HCT116 (cell line): ENCODE data around the gene SARM1. TPM values are rescaled to one million over a fixed set of nuclear protein-coding genes. Genes with fewer than 3 reads are reported as not detected.

ENCODE experiments used
- ATAC-seq: fragments of 200-7000 bp; cut with Tn5 transposase; 2 replicates; pipeline ENCODE4 v1.9.1; 2020; ENCODE audit warnings: mild to moderate bottlenecking, moderate library complexity
- BruUV-seq: library from RNA; stranded (reverse); fragments of 400-500 nt; replicated peaks from 2 replicates; lab custom pipeline; 2021; lab: Mats Ljungman, UMichigan
- CTCF ChIA-PET: fragments of 300-600 bp; sonication (Branson Sonifier 250); formaldehyde crosslinking; loops from one replicate; lab custom pipeline; 2021; ENCODE audit warnings: antibody characterized with exemption; lab: Charles Lee
- POLR2A ChIA-PET: fragments of 300-600, 350-600 bp; sonication (Branson Sonifier 250); formaldehyde crosslinking; loops from one replicate; lab custom pipeline; 2021; ENCODE audit warnings: antibody characterized with exemption; lab: Charles Lee
- RAD21 ChIA-PET, 2 experiments: fragments of 300-600 bp; sonication (Branson Sonifier 250); formaldehyde crosslinking; loops; one replicate each; lab custom pipeline; 2023; ENCODE audit warnings: low total read pairs in 2 of 2; ENCODE audit not compliant: uncharacterized antibody in 2 of 2, unreplicated experiment in 2 of 2, low non-redundant PET in 1 of 2; lab: Charles Lee
- DNase-seq: peaks from one replicate; pipeline ENCODE4 v3.0.0-alpha.2; 2010; ENCODE audit warnings: low read depth, low spot score
- H2AFZ ChIP-seq: fragments of 200-600 bp; shearing (Covaris generic), sonication (generic); 2 replicates; pipeline ENCODE4 v1.6.1; 2017; ENCODE audit warnings: low read depth, mixed run types, mixed read lengths, antibody characterized with exemption, low read length; ENCODE audit not compliant: poor library complexity, severe bottlenecking
- H3K27ac ChIP-seq: 2 replicates; pipeline ENCODE4 v1.5.1; 2012; ENCODE audit warnings: low read depth, low read length
- H3K27me3 ChIP-seq: fragments of 200-600 bp; sonication (generic); 2 replicates; pipeline ENCODE4 v1.6.1; 2016; ENCODE audit warnings: mixed run types, low read length, mixed read lengths; ENCODE audit not compliant: insufficient read depth
- H3K36me3 ChIP-seq, 2 experiments: fragments of 200-500 bp in 1 of 2; fragments of 200-600 bp in 1 of 2; sonication (Bioruptor generic) in 1 of 2; sonication (generic) in 1 of 2; 2 replicates each; pipeline versions ENCODE4 v1.5.1 to v1.6.1; 2014 to 2016; ENCODE audit warnings: low read length in 2 of 2, inconsistent platforms in 1 of 2, mixed read lengths in 1 of 2, mixed run types in 1 of 2; ENCODE audit not compliant: insufficient read depth in 2 of 2, control insufficient read depth in 1 of 2
- H3K4me1 ChIP-seq, 2 experiments: fragments of 200-600 bp in 1 of 2; sonication (generic) in 1 of 2; 2 replicates each; pipeline versions ENCODE4 v1.5.1 to v1.6.1; 2012 to 2017; ENCODE audit warnings: low read length in 2 of 2, inconsistent platforms in 1 of 2, mild to moderate bottlenecking in 1 of 2, mixed read lengths in 1 of 2, mixed run types in 1 of 2, moderate library complexity in 1 of 2; ENCODE audit not compliant: insufficient read depth in 2 of 2, control insufficient read depth in 1 of 2
- H3K4me2 ChIP-seq: fragments of 200-600 bp; sonication (generic); 2 replicates; pipeline ENCODE4 v1.6.1; 2017; ENCODE audit warnings: mixed run types, low read length, mixed read lengths
- H3K4me3 ChIP-seq, 2 experiments: fragments of 200-600 bp in 1 of 2; sonication (generic) in 1 of 2; replicated peaks in 1 of 2; 2 replicates each; pipeline ENCODE4 v1.5.1; 2011 to 2016; ENCODE audit warnings: low read length in 2 of 2, control low read depth in 1 of 2, low read depth in 1 of 2, mild to moderate bottlenecking in 1 of 2, mixed read lengths in 1 of 2, mixed run types in 1 of 2
- H3K79me2 ChIP-seq: fragments of 200-600 bp; sonication (generic); 2 replicates; pipeline ENCODE4 v1.6.1; 2017; ENCODE audit warnings: mild to moderate bottlenecking, mixed run types, low read length, moderate library complexity, mixed read lengths; ENCODE audit not compliant: insufficient read depth
- H3K9ac ChIP-seq: fragments of 200-600 bp; sonication (generic); 2 replicates; pipeline ENCODE4 v1.6.1; 2016; ENCODE audit warnings: low read length, mixed read lengths
- H3K9me2 ChIP-seq: fragments of 200-600 bp; sonication (generic), shearing (Covaris generic); 2 replicates; pipeline ENCODE4 v1.6.1; 2017; ENCODE audit warnings: mixed run types, mild to moderate bottlenecking, moderate library complexity; ENCODE audit not compliant: insufficient read depth
- H3K9me3 ChIP-seq, 2 experiments: fragments of 200-500 bp in 1 of 2; fragments of 200-600 bp in 1 of 2; sonication (Bioruptor generic) in 1 of 2; sonication (generic) in 1 of 2; 2 replicates each; pipeline ENCODE4 v1.6.1; 2014 to 2017; ENCODE audit warnings: low read length in 2 of 2, mixed read lengths in 2 of 2, inconsistent platforms in 1 of 2, low read depth in 1 of 2, mild to moderate bottlenecking in 1 of 2, mixed run types in 1 of 2, moderate library complexity in 1 of 2; ENCODE audit not compliant: control insufficient read depth in 1 of 2, insufficient read depth in 1 of 2
- H4K20me1 ChIP-seq: fragments of 200-600 bp; sonication (generic), shearing (Covaris generic); 2 replicates; pipeline ENCODE4 v1.6.1; 2017; ENCODE audit warnings: mixed run types, mild to moderate bottlenecking, moderate library complexity; ENCODE audit not compliant: insufficient read depth
- CBX3 ChIP-seq: IDR thresholded peaks from 2 replicates; pipeline ENCODE4 v1.6.1; 2012; ENCODE audit warnings: low read depth
- ELF1 ChIP-seq: IDR thresholded peaks from 2 replicates; pipeline ENCODE4 v1.6.1; 2012; ENCODE audit warnings: low read depth, borderline replicate concordance
- EZH2 ChIP-seq: fragments of 200-600 bp; sonication (generic); IDR thresholded peaks from 2 replicates; pipeline ENCODE4 v1.6.1; 2017; ENCODE audit warnings: antibody characterized with exemption, mixed run types
- EZH2phosphoT487 ChIP-seq: fragments of 200-600 bp; IDR thresholded peaks from 2 replicates; pipeline ENCODE4 v1.6.1; 2018; ENCODE audit warnings: antibody characterized with exemption, borderline replicate concordance
- FOSL1 ChIP-seq: IDR thresholded peaks from 2 replicates; pipeline ENCODE4 v1.6.1; 2012; ENCODE audit warnings: low read depth
- POLR2A ChIP-seq: IDR thresholded peaks from 2 replicates; pipeline ENCODE4 v1.7.0; 2011; ENCODE audit warnings: borderline replicate concordance; ENCODE audit not compliant: insufficient read depth, insufficient read length; ENCODE audit errors: extremely low read depth
- POLR2AphosphoS5 ChIP-seq: IDR thresholded peaks from 2 replicates; pipeline ENCODE4 v1.6.1; 2011; ENCODE audit warnings: mild to moderate bottlenecking, low read depth, low read length, moderate library complexity
- RAD21 ChIP-seq: IDR thresholded peaks from 2 replicates; pipeline ENCODE4 v1.6.1; 2012; ENCODE audit warnings: low read depth, mild to moderate bottlenecking
- SIN3A ChIP-seq: IDR thresholded peaks from 2 replicates; pipeline ENCODE4 v1.6.1; 2012; ENCODE audit warnings: low read depth
- SRF ChIP-seq: IDR thresholded peaks from 2 replicates; pipeline ENCODE4 v1.6.1; 2012; ENCODE audit warnings: low read depth
- TCF7L2 ChIP-seq: IDR thresholded peaks from 2 replicates; pipeline ENCODE4 v1.7.0; 2011; ENCODE audit warnings: borderline replicate concordance, inconsistent platforms; ENCODE audit not compliant: insufficient read depth, insufficient read length; ENCODE audit errors: extremely low read depth
- YY1 ChIP-seq: IDR thresholded peaks from 2 replicates; pipeline ENCODE4 v1.6.1; 2011; ENCODE audit warnings: low read length, low read depth, moderate library complexity, mild to moderate bottlenecking; ENCODE audit not compliant: insufficient replicate concordance; ENCODE audit errors: extremely low read depth
- intact Hi-C: fragments of 100-400 bp; cut with micrococcal nuclease; formaldehyde crosslinking; loops from 2 replicates; pipeline ENCODE4 v1.10.0; 2022
- total RNA-seq: library from RNA; stranded (reverse); gene quantifications from one replicate; pipeline ENCODE4 v1.2.1, GENCODE V29; 2021; ENCODE audit not compliant: unreplicated experiment
- TF ChIP-seq, protein P1 (sequence below), 3 experiments: fragments of 200-600 bp in 1 of 3; sonication (generic) in 1 of 3; IDR thresholded peaks in 2 of 3; conservative IDR thresholded peaks in 1 of 3; 2 replicates each; pipeline ENCODE4 v1.5.1; 2012 to 2017; ENCODE audit warnings: low read depth in 2 of 3, low read length in 2 of 3, antibody characterized with exemption in 1 of 3, borderline replicate concordance in 1 of 3, control low read depth in 1 of 3, mild to moderate bottlenecking in 1 of 3, mixed read lengths in 1 of 3, mixed run types in 1 of 3, moderate library complexity in 1 of 3; ENCODE audit not compliant: insufficient read depth in 1 of 3
- TF ChIP-seq, protein P2 (sequence below): IDR thresholded peaks from 2 replicates; pipeline ENCODE4 v1.6.1; 2012
- TF ChIP-seq, protein P3 (sequence below): IDR thresholded peaks from 2 replicates; pipeline ENCODE4 v1.6.1; 2012; ENCODE audit warnings: low read depth

Gene SARM1
- total RNA-seq, 1 experiment from 2014 or later, result 1.3 TPM

DNA sequence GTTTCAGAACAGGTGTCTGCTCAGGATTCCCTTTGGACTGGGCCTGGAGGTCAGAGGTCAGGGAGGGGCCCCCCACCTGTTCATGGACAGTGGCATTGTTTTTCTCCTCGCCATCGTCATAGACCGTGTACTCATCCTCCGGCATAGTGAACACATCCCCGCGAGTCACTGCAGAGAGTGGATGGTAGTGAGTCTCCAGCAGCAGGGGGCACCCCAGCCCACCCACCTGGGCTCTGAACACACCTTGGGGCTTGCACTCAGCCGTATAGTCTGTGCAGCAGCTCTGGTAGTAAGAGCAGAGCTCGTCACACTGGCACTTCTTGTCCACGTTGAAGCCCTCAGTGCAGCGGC lies 1.8 kb upstream of the SARM1 start (continued):
- TF ChIP-seq, protein P1, sequence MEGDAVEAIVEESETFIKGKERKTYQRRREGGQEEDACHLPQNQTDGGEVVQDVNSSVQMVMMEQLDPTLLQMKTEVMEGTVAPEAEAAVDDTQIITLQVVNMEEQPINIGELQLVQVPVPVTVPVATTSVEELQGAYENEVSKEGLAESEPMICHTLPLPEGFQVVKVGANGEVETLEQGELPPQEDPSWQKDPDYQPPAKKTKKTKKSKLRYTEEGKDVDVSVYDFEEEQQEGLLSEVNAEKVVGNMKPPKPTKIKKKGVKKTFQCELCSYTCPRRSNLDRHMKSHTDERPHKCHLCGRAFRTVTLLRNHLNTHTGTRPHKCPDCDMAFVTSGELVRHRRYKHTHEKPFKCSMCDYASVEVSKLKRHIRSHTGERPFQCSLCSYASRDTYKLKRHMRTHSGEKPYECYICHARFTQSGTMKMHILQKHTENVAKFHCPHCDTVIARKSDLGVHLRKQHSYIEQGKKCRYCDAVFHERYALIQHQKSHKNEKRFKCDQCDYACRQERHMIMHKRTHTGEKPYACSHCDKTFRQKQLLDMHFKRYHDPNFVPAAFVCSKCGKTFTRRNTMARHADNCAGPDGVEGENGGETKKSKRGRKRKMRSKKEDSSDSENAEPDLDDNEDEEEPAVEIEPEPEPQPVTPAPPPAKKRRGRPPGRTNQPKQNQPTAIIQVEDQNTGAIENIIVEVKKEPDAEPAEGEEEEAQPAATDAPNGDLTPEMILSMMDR (IDR thresholded peaks at IDR 0.05 in 2 of 3, conservative IDR thresholded peaks at IDR 0.05 in 1 of 3; ENCODE audit: borderline replicate concordance in 1 of 3, insufficient read depth in 1 of 3, low read depth in 2 of 3, low read length in 2 of 3), result no peak
- TF ChIP-seq EZH2 (no peak), FOSL1 (no peak), RAD21 (no peak)
- TF ChIP-seq, all 23 proteins: peak for 0

DNA sequence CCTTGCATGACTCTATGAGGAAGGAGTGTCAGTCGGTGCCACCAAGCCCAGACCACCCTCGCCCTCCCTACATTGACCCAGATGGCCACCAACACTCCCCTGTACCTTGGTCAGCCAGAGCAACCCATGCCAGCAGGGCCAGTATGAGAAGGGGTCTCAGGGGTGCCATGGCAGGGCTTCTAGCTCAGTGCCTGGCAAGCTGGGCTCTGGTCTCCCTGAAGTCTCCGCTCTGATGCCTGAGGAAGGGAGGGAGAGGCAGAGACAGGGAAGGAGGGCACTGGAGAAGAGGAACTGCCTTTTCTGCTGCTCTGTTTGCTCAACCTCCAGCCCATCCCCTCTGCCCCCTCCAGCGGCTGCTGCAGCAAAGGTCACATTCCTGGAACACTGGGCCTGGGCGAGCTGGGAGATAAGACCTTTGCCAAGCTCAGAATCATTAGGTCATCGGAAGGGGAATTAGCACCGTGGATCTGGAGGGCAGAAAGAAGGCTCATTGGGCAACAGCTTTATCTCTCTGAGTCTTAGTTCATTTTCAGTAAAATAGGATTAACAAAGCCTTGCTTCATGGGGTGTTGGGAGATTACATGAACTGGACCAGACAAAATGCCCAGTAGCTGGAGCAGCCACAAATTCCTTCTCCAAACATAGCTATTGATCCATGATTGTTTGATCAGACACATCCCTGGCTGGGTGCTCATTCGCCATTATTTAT lies 1.3 kb upstream of the SARM1 start, which contains the start of gene VTN:
TSS of gene VTN (minus strand) at position 273 of the 709 bp plus-strand sequence. CDS start at position 169, 104 bp downstream.
- no TSS peak for BruUV-seq
- DNase-seq (no peak), ATAC-seq (no peak)
- no peaks in the 10 kb centered on the region for H3K9me3 ChIP-seq
- H3K4me3 ChIP-seq, result peak within 1 kb of the TSS; percentile 17 to 50; a peak in 3 of 4 replicates
- ChIA-PET RAD21 (no interaction called here), CTCF (no interaction called here), POLR2A (interaction anchor here (1.2 kb wide), 1 partner anchor 12 kb away, joined by 6 read pairs; the partner anchor contains the start of gene POLDIP2)
- intact Hi-C loops, result loop anchor here (10.0 kb wide), 2 partner anchors 55 to 75 kb away; partner anchors contain the start of gene TMEM97
- no peaks in the 10 kb centered on the region for H4K20me1 ChIP-seq
- TF ChIP-seq, protein P2, sequence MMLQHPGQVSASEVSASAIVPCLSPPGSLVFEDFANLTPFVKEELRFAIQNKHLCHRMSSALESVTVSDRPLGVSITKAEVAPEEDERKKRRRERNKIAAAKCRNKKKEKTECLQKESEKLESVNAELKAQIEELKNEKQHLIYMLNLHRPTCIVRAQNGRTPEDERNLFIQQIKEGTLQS, result no peak
- TF ChIP-seq EZH2phosphoT487 (no peak), EZH2 (no peak), FOSL1 (no peak), CBX3 (no peak), YY1 (no peak), SRF (no peak), TCF7L2 (no peak), SIN3A (no peak), POLR2A (no peak), ELF1 (no peak), POLR2AphosphoS5 (no peak)
- TF ChIP-seq, protein P3, sequence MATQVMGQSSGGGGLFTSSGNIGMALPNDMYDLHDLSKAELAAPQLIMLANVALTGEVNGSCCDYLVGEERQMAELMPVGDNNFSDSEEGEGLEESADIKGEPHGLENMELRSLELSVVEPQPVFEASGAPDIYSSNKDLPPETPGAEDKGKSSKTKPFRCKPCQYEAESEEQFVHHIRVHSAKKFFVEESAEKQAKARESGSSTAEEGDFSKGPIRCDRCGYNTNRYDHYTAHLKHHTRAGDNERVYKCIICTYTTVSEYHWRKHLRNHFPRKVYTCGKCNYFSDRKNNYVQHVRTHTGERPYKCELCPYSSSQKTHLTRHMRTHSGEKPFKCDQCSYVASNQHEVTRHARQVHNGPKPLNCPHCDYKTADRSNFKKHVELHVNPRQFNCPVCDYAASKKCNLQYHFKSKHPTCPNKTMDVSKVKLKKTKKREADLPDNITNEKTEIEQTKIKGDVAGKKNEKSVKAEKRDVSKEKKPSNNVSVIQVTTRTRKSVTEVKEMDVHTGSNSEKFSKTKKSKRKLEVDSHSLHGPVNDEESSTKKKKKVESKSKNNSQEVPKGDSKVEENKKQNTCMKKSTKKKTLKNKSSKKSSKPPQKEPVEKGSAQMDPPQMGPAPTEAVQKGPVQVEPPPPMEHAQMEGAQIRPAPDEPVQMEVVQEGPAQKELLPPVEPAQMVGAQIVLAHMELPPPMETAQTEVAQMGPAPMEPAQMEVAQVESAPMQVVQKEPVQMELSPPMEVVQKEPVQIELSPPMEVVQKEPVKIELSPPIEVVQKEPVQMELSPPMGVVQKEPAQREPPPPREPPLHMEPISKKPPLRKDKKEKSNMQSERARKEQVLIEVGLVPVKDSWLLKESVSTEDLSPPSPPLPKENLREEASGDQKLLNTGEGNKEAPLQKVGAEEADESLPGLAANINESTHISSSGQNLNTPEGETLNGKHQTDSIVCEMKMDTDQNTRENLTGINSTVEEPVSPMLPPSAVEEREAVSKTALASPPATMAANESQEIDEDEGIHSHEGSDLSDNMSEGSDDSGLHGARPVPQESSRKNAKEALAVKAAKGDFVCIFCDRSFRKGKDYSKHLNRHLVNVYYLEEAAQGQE, result no peak
- TF ChIP-seq, protein P1 (IDR thresholded peaks at IDR 0.05 in 2 of 3, conservative IDR thresholded peaks at IDR 0.05 in 1 of 3; ENCODE audit: borderline replicate concordance in 1 of 3, insufficient read depth in 1 of 3, low read depth in 2 of 3, low read length in 2 of 3), result no peak
- H3K79me2 ChIP-seq, result no peaks in the 10 kb centered on the region
- H3K27ac ChIP-seq, result no peak within 1 kb of the TSS
- no peaks in the 10 kb centered on the region for H3K9me2 ChIP-seq
- H3K4me2 ChIP-seq, result peak within 1 kb of the TSS; percentile 77
- no peak within 1 kb of the TSS for H2AFZ ChIP-seq
- peaks cover 11 to 20% of the 10 kb centered on the region in 2 experiments; a peak in 3 of 4 replicates for H3K4me1 ChIP-seq
- no peaks in the 10 kb centered on the region for H3K36me3 ChIP-seq
- no peaks in the 10 kb centered on the region for H3K27me3 ChIP-seq
- H3K9ac ChIP-seq, result no peak within 1 kb of the TSS
